Right lobe of liver (tissue), 4 donors: ENCODE results near the gene UBE2O.

ENCODE experiments used
- POLR2A ChIP-seq: fragments of 450-650 bp; IDR thresholded peaks from one replicate; pipeline ENCODE4 v1.6.1; 2017; ENCODE audit warnings: antibody characterized with exemption, mild to moderate bottlenecking
- TF ChIP-seq, protein P1 (sequence below), 4 donors: fragments of 200-600 bp in 3 of 4; fragments of 450-650 bp in 1 of 4; IDR thresholded peaks; one replicate each; pipeline versions ENCODE4 v1.5.1 to v1.8.0; 2016 to 2022; ENCODE audit warnings: antibody characterized with exemption in 4 of 4, mild to moderate bottlenecking in 2 of 4
- donor health status: DM: no; HTN: no; CAD: no.
- donor health status: DM: no; HTN: no; CAD: no.
- donor health status: DM: no; HTN: yes; CAD: no.

DNA sequence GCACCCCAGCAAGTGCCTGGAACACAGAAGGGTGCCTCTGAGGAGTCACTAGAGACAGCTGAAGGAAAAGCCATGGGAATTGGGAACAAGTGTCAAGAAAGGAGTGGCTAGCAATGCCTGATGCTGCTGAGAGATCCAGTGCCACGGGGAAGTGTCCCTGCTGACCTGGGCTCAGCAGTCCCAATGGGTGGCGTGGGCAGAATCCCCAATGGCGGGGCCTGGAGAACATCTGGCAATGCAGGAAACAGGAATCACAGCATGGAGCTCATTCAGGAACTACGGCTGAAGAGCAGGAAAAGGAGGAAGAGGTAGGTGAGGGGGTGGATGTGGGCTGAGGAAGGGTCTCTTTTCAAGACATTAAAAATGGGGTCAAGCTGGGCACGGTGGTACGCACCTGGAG lies 30.1 kb downstream of the UBE2O start:
- TF ChIP-seq, protein P1, sequence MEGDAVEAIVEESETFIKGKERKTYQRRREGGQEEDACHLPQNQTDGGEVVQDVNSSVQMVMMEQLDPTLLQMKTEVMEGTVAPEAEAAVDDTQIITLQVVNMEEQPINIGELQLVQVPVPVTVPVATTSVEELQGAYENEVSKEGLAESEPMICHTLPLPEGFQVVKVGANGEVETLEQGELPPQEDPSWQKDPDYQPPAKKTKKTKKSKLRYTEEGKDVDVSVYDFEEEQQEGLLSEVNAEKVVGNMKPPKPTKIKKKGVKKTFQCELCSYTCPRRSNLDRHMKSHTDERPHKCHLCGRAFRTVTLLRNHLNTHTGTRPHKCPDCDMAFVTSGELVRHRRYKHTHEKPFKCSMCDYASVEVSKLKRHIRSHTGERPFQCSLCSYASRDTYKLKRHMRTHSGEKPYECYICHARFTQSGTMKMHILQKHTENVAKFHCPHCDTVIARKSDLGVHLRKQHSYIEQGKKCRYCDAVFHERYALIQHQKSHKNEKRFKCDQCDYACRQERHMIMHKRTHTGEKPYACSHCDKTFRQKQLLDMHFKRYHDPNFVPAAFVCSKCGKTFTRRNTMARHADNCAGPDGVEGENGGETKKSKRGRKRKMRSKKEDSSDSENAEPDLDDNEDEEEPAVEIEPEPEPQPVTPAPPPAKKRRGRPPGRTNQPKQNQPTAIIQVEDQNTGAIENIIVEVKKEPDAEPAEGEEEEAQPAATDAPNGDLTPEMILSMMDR (IDR thresholded peaks at IDR 0.05), result no peak
- TF ChIP-seq POLR2A, result no peak
